ENCODE data around the gene MAPKAP1.

DNA sequence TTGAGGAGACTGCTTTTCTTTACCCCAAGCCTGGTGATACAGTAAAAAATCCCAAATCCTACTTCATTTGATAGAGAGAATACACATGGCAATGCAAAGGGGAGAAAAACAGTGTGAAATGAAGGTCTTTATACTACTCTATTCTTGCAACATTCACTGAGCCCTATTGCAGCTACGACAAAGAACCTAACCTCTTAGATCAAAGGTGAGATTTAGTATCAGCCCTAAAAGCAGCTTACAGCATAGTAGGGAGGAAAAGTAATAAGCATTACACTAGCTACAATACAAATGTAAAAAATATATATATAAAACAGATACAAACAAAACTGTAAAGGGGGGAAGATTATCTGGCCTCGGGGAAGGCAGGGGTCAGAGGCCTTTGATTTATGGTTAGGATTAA, 147.1 kb downstream of the MAPKAP1 start:
- TF ChIP-seq, protein P1, sequence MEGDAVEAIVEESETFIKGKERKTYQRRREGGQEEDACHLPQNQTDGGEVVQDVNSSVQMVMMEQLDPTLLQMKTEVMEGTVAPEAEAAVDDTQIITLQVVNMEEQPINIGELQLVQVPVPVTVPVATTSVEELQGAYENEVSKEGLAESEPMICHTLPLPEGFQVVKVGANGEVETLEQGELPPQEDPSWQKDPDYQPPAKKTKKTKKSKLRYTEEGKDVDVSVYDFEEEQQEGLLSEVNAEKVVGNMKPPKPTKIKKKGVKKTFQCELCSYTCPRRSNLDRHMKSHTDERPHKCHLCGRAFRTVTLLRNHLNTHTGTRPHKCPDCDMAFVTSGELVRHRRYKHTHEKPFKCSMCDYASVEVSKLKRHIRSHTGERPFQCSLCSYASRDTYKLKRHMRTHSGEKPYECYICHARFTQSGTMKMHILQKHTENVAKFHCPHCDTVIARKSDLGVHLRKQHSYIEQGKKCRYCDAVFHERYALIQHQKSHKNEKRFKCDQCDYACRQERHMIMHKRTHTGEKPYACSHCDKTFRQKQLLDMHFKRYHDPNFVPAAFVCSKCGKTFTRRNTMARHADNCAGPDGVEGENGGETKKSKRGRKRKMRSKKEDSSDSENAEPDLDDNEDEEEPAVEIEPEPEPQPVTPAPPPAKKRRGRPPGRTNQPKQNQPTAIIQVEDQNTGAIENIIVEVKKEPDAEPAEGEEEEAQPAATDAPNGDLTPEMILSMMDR (optimal IDR thresholded peaks at IDR 0.05 in 1 of 3, IDR thresholded peaks at IDR 0.05 in 1 of 3, conservative IDR thresholded peaks at IDR 0.05 in 1 of 3; ENCODE audit: extremely low read depth in 1 of 3, insufficient read depth in 2 of 3, low read length in 3 of 3): no peak
- no peak for TF ChIP-seq EZH2 (IDR thresholded peaks at IDR 0.05; ENCODE audit: low read length)

Measured in keratinocyte (primary cell).